ENCODE data around the gene ANKRD65.
A peak's percentile ranks its signal among the peaks of the same experiment; 100 is the strongest.
"Not testable (repeated sequence)": the region's sequence is repeated elsewhere in the genome, so short reads cannot be mapped to it uniquely, and the experiment has no call there.

ANKRD65 gene

DNA sequence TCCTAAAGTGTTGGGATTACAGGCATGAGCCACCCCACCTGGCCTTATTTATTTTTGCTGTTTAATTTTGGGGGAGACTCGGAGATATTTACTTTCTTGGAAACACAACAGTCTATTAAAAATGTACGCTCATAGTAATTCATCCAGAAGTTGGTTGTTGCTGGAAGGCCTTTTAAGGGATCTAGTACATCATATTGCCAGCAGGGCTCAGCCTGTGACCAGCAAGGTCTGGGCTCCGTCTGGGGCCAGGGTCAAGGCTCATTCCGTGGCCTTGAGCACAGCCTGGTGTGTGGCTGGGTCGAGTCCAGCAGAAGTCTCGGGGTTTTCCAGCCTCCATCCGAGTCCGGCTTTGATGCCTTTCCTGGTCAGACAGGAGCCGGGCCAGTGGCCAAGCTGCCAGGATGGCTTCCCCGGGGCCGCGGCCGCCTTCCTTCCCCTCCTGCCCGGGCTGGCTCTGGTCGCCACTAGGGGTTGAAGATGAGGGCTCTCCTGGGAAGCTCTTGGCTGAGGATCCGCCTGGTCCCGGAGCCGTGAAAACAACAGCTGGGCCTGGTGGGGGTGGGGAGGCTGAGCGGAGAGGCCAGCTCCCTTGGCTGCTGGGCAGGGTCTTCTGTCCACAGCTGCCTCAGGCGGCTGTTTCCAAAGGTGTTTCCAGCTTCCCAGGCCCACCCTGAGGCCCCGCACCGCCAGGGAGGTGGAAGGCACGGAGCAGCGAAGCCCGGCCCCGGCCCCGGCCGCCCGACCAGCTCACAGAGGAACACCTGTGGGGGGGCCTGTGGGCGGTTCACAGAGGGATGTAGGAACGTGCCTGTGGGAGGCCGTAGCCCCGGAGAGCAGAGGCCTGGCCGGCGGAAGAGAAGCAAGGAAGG is 9.3 kb upstream of the ANKRD65 start:
- TF ChIP-seq, protein P1, sequence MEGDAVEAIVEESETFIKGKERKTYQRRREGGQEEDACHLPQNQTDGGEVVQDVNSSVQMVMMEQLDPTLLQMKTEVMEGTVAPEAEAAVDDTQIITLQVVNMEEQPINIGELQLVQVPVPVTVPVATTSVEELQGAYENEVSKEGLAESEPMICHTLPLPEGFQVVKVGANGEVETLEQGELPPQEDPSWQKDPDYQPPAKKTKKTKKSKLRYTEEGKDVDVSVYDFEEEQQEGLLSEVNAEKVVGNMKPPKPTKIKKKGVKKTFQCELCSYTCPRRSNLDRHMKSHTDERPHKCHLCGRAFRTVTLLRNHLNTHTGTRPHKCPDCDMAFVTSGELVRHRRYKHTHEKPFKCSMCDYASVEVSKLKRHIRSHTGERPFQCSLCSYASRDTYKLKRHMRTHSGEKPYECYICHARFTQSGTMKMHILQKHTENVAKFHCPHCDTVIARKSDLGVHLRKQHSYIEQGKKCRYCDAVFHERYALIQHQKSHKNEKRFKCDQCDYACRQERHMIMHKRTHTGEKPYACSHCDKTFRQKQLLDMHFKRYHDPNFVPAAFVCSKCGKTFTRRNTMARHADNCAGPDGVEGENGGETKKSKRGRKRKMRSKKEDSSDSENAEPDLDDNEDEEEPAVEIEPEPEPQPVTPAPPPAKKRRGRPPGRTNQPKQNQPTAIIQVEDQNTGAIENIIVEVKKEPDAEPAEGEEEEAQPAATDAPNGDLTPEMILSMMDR (IDR thresholded peaks at IDR 0.05; ENCODE audit: low read depth, low read length, missing control alignments) = peak; percentile 41
- in situ Hi-C loops (cut with HindIII; ENCODE audit: low sequenced_read_pairs) = no loop called here
- H3K4me3 ChIP-seq (ENCODE audit: low read depth, low read length) = no peak overlapping the region

DNA sequence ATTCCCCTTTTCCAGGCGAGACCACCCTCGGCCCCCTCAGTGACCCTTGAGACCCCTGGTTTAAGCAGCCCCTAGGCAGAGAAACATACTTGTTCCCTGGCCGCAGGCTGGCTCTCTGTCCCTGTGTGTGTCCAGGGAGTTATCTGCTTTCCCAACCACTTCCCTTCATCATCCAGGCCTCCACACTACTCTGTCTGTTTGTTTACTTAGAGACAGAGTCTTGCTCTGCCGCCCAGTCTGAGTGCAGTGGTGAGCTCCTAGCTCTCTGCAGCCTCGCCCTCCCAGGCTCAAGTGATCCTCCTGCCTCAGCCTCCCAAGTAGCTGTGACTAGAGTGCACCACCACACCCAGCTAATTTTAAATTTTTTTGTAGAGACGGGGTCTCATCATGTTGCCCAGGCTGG is 8.6 kb upstream of the ANKRD65 start:
- no peak overlapping the region for H3K4me3 ChIP-seq (ENCODE audit: low read depth, low read length)
- no peak for DNase-seq (ENCODE audit: low read depth)
- in situ Hi-C loops (cut with HindIII; ENCODE audit: low sequenced_read_pairs) = no loop called here
- TF ChIP-seq, protein P1 (IDR thresholded peaks at IDR 0.05; ENCODE audit: low read depth, low read length, missing control alignments) = no peak

More for the DNA sequence above, 9.3 kb upstream of the ANKRD65 start:
- peak; percentile 40 for DNase-seq (ENCODE audit: low read depth)

DNA sequence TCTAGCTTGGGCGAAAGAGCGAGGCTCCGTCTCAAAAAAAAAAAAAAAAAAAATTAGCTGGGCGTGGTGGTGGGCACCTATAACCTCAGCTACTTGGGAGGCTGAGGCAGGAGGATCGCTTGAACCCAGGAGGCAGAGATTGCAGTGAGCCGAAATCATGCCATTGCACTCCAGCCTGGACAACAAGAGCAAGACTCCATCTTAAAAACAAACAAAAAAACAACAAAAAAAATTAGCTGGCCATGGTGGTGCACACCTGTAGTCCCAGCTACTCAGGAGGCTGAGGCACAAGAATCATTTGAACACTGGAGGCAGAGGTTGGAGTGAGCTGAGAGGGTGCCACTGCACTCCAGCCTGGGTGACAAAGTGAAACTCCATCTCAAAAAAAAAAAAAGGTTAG is 7.9 kb upstream of the ANKRD65 start:
- in situ Hi-C loops (cut with HindIII; ENCODE audit: low sequenced_read_pairs); H3K4me3 ChIP-seq (ENCODE audit: low read depth, low read length): not testable (repeated sequence)

DNA sequence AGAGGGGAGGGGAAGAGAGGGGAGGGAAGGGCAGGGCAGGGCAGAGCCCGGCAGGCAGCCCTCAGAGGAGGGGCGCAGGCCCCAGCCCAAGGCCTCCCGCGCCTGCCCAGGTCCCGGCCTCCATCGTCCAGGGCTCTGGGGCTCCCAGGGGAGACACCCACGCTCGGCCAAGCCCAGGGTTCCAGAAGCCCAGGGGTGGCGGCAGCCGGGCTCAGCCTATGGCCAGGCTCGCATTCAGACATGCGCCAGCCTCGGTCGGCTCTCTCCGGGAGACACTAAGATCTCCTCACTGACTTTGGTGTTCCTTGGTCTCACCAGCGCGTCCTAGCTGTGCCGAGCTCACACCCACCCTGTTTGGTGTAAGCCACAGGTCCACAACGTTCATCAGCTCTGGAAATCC is 7.1 kb upstream of the ANKRD65 start:
- TF ChIP-seq, protein P1 (IDR thresholded peaks at IDR 0.05; ENCODE audit: low read depth, low read length, missing control alignments) = no peak
- in situ Hi-C loops (cut with HindIII; ENCODE audit: low sequenced_read_pairs) = no loop called here
- DNase-seq (ENCODE audit: low read depth) = no peak
- H3K4me3 ChIP-seq (ENCODE audit: low read depth, low read length) = no peak overlapping the region

More for the DNA sequence above, 7.9 kb upstream of the ANKRD65 start:
- DNase-seq (ENCODE audit: low read depth) = not testable (repeated sequence)

DNA sequence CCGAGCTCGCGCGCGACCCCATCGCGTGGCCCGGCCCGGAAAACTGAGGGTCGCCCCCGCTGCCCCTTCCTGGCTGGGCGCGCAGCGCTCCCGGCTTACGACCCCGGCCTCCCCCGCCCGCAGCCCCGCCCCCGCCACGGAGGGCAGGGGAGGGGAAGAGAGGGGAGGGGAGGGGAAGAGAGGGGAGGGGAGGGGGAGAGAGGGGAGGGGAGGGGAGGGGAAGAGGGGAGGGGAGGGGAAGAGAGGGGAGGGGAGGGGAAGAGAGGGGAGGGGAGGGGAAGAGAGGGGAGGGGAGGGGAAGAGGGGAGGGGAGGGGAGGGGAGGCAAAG is 6.7 kb upstream of the ANKRD65 start:
- TF ChIP-seq, protein P1 (IDR thresholded peaks at IDR 0.05; ENCODE audit: low read depth, low read length, missing control alignments) = no peak
- peak overlapping the region; percentile 41 for H3K4me3 ChIP-seq (ENCODE audit: low read depth, low read length)
- no peak for DNase-seq (ENCODE audit: low read depth)
- in situ Hi-C loops (cut with HindIII; ENCODE audit: low sequenced_read_pairs) = no loop called here

DNA sequence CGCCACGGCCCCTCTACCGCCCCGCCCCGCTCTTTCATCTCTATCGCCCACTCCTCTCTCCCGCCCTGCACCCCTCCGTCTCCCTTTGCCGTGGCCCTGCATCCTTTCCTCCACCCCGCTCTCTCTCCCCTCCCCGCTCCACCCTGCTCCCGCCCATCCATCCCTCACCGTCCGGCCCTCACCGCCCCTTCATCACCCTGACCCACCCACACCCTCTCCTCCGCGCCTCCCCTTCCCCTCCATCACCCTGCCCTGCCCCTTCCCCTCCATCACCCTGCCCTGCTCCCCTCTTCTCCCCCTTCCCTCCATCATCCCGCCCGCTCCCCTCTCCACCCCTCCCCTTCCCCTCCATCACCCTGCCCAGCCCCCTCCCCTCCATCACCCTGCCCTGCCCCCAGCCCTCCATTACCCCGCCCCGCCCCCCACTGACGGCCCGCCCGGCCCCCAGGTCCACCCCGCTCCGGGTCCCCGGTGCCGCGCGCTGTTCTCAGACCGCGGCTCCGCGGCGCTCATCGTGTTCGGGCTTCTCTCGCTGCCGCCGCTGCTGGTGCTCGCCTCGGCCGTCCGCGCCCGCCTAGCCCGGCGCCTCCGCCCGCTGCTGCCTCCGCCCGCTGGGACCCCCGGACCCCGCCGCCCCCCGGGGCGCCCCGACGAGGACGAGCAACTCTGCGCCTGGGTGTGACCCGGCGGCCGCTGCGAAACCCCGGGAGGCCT is 6.2 kb upstream of the ANKRD65 start:
- in situ Hi-C loops (cut with HindIII; ENCODE audit: low sequenced_read_pairs) = no loop called here
- no peak for DNase-seq (ENCODE audit: low read depth)
- TF ChIP-seq, protein P1 (IDR thresholded peaks at IDR 0.05; ENCODE audit: low read depth, low read length, missing control alignments) = no peak
- peak overlapping the region; percentile 41 for H3K4me3 ChIP-seq (ENCODE audit: low read depth, low read length)

Data from astrocyte of the cerebellum (primary cell).